NCI-H1048 (cell line): ENCODE results near the gene NDFIP2.

Experiments
- DNase-seq: peaks from one replicate; lab custom pipeline; 2025; lab: John Stamatoyannopoulos, UW

The NDFIP2 gene

DNA sequence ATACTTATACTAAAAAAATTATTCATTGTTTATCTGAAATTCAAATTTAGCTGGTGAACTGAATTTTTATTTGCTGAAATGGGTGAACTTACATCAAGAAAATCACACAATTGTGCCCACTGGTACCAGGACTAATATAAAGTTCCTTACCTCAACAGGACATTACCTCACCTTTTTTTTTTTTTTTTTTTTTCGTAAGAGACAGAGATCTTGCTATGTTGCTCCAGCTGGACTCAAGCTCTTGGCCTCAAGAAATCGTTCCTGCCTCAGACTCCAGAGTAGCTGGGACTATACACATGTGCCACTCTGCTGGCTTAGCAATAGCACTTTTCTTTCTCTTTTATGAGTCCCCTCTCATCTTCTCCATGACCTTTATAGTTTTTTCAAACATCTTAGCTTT, 22.5 kb upstream of the NDFIP2 start:
- DNase-seq = no peak

GRCh38 chr13:79459906-79460305, 21.0 kb upstream of the NDFIP2 start:
- no peak for DNase-seq

DNA sequence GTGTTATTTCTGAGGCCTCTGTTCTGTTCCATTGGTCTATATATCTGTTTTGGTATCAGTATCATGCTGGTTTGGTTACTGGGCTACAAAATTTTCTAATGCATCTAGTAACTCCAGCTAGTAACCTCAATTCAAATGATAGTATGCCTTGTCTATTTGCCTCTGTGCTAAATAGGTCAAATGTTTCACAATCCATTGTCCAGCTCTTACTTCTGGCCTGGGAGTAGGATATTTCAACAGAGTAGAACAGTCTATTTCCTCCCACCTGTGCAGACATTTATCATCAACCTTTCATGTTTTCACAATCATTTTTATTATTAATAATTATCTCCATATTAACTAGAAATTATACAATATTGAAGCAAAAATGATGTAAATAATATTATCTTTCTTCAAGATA, 18.1 kb upstream of the NDFIP2 start:
- no peak for DNase-seq

DNA sequence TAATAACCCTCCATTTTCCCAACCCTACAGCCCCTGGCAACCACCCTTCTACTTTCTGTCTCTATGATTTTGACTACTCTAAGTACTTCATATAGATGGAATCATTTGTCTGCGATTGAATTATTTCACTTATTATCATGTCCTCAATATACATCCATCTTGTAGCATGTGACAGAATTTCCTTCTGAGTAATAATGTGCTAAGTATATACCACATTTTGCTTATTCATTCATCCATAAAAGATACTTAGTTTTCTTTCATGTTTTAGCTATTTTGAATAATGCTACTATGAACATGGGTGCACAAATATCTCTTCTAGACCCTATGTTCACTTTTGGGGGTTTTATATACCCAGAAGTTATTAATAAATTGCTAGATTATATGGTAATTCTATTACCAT, 17.4 kb upstream of the NDFIP2 start:
- no peak for DNase-seq

- DNase-seq = no peak
These were observed 14.1 kb upstream of the NDFIP2 start for GRCh38 chr13:79466872-79467271.

DNA sequence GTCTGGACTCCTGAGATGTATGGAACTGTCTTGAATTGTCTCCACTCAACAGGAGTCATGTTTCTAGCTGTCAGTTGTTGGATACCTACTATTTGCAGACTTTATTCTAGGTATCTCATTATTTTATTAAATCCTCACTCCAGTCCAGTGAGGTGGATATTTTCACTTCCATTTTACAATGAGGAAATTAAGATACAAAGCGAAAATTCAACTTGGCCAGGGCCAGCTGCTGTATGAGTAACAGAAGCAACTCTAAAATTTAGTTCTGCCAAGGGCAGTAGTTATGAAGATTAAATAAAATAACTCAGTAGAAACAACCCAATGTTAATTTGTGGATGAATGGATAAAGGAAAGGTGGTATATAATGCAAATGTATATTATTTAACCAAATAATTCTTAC, 12.6 kb upstream of the NDFIP2 start:
- DNase-seq = no peak

DNA sequence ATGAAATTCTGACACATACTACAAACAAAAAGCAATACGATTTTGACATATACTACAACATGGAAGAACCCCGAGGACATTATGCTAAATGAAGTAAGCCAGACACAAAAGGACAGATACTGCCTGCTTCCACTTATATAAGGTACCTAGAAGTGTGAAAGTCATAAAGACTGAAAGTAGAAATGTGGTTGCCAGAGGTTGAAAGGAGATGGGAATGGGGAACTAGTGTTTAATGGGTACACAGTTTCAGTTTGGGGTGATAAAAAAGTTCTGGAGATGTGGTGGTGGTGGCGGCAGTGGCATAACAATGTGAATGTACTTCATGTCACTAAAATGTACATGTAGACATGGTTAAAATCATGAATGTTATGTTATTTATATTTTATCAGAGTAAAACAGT, 12.1 kb upstream of the NDFIP2 start:
- no peak for DNase-seq

DNA sequence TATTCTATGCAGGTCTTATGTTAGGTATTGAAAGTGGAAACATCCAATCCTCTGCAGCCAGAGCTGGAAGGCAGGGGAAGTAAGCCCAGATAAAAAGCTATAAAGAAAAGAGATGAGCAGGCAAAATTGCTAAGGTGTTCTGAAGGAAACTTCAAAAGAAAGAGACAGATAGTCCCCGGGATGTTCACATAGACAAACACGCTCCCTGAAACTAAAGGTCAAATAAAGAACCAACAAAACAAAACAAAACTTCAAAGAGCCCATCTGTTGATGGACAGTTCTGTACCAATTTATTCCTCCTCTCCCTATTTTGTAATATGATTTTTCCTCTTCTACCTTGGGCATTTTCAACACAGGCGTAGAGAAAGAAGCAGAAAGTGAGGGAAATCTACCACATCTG, 11.3 kb upstream of the NDFIP2 start:
- no peak for DNase-seq

DNA sequence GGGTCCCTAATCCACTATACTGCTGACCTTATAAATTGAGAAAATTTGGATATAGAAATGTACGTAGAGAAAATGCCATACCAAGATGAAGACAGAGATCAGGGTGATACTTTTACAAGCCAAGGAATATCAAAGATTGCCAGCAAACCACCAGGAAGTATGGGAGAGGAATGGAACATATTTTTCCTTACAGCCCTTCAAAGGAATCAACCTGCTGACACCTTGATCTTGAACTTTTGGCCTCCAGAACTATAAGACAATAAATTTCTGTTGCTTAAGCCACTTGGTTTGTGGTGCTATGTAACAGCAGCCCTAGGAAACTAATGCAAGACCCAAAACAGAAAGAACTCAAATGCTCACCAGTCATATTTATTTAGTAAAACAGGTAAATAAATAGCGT, 10.3 kb upstream of the NDFIP2 start:
- DNase-seq = no peak

DNA sequence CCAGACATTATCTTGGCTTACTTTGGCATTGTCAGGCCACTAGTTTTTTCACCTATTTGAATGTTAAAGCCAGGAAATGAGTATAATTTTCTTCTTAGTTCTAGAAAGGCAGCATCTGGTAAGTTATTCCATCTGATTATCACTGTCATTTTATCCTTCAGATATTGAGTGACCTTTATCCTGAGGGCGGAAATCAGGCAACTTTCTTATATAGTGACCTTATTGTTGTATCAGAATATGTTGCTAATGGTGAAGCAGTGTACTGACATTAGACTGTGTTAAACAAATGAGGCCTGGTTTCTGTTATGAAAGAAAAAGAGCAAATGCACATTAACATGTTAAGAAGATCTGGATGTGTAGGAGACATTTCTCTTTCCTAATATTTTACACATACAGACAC, 5.4 kb upstream of the NDFIP2 start:
- no peak for DNase-seq

DNA sequence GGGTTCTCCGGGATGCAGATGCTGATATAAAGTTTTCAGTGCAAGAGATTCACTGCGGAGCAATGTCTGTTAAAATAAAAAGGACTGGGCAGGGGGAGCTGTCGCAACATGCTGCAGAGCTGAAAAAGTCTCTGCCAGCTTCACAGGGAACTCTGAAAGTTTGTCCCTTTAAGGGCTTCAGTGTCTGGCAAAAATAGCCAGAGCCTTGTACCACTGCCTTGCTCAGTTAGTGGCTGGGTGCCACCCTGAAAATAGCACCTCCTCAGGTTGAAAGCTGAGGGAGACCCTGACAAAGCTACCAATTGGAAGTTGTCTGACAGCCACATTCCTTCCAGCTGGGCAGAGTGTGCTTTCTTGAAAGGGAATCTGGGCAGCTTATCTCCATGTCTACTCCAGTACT, 3.0 kb upstream of the NDFIP2 start:
- DNase-seq = no peak

GRCh38 chr13:79479882-79480281, 1.1 kb upstream of the NDFIP2 start:
- DNase-seq = no peak

- DNase-seq = no peak
These were observed 714 bp downstream of the NDFIP2 start for GRCh38 chr13:79481685-79482052.

- DNase-seq = no peak
These were observed 1.5 kb downstream of the NDFIP2 start for GRCh38 chr13:79482281-79482970.

GRCh38 chr13:79483086-79483706, 2.2 kb downstream of the NDFIP2 start:
- DNase-seq = no peak

DNA sequence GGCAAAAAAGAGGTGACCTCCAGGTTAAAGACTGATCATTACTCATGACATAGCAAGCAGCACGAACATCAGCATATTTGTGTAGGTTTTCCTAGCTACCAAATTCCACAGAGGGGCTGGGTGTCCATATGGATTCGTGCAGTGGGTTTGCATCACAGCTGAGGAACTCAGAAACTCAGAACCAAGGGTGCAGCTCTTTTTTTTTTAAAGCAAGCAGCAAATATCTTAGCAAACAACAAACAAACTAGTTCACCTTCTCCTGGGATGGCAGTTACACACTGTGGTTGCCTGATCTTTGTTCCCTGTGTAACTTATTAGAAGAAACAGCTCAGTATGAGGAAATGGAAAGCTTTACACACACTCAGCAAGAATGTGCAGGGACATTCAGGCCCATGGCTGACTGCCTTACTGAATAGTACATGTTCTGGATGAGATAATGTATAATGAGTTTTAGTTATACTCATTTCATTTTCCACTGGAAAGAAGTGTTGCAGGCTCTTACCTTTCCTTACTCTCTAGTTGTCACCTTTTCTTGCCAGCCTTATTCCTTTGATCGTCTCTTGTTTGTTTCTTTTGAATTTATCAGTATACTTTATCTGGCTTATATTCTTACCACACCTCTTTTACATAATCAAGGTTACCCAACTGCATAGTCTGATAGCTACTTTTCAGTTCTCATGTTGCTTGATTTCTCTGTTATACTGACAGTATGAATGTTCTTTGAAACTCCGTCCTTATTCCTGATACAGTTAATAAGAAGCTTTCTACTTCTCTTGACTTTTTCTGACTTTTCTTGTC, 4.3 kb downstream of the NDFIP2 start:
- DNase-seq = no peak

- DNase-seq = no peak
These were observed 5.7 kb downstream of the NDFIP2 start for GRCh38 chr13:79486433-79487188.

DNA sequence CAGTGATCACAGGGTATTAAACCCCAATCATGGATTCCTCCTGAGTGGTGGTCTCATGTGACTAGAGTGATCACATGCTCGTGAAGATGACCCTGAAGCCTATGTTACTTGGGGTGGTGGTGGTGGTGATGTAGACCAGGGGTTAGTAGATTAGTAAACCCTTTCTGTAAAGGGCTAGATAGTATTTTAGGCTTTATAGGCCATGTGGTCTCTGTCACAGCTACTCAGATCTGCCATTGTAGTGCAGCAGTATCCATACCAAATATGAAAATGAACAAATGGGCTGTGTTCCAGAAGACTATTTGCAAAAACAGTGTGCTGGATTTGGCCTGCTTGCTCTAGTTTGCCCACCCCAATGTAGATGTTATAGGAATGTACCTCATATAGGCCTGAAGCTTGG, 9.4 kb downstream of the NDFIP2 start:
- no peak for DNase-seq

- DNase-seq = no peak
These were observed 9.9 kb downstream of the NDFIP2 start for GRCh38 chr13:79490824-79491223.

GRCh38 chr13:79491715-79492114, 10.8 kb downstream of the NDFIP2 start:
- no peak for DNase-seq

DNA sequence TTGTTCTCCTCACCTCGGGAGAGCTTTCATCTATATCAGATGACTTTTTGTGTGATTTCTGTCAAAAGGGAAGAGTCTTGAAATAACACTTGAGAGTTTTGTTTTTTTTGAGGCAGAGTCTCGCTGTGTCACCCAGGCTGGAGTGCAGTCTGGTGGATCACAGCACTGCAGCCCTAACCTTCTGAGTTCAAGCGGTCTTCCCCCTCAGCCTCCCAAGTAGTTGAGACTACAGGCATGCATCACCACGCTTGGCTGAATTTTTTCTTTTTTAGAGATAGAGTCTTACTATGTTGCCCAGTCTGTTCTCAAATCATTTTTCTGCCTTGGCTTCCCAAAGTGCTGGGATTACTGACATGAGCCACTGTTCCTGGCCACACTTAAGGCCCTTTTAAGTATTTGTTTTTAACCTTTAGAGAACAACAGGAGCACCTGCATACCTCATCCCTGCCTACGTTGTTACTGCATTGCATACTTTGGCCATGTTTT, 11.4 kb downstream of the NDFIP2 start:
- no peak for DNase-seq

DNA sequence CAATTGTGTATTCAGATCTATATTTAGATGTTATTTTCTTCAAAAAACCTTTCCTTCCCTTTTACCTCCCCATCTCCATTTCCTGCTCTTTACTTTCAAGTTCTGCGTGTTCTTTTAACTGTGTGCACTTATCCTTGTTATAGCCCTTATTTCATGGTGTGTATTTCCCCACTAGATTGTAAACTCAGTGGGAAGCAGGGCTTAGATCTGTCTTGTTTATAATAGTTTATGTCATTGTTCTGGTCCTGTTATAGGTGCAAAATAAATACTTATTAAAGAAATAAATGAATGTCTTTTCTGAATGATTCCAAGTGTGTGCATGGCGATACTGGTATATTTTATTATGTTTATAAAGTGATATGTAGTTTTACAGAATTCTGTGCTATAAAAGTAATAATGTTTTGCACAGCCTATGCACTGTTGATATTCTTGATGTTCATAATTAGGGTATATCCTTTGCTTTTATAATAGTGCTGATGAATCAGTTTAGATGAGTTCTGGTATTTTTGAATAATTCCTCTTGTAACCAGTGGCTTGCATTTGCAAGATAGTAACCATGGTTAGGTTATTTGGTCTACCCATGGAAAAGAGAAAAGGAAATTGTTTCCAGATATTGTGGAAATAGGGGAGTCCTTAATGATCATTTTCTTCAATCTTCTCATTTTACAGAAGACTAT, 12.1 kb downstream of the NDFIP2 start:
- no peak for DNase-seq
